Ectodermal cell (in vitro differentiated cells): Measurements from ENCODE around the gene SAP30L.

Source experiments
- H3K27ac ChIP-seq: 2 replicates; pipeline ENCODE4 v1.7.0; 2013; ENCODE audit warnings: mild to moderate bottlenecking, low read depth, low read length; ENCODE audit not compliant: insufficient read depth, poor library complexity, severe bottlenecking
- H3K27me3 ChIP-seq: 2 replicates; pipeline ENCODE4 v1.7.0; 2013; ENCODE audit warnings: mild to moderate bottlenecking, low read length; ENCODE audit not compliant: insufficient read depth, control insufficient read depth, poor library complexity, severe bottlenecking
- H3K36me3 ChIP-seq: one replicate; pipeline ENCODE4 v1.7.0; 2013; ENCODE audit warnings: low read length; ENCODE audit not compliant: control insufficient read depth, insufficient read depth
- H3K4me1 ChIP-seq: one replicate; pipeline ENCODE4 v1.7.0; 2013; ENCODE audit warnings: low read length; ENCODE audit not compliant: control insufficient read depth, insufficient read depth
- H3K4me3 ChIP-seq: 2 replicates; pipeline ENCODE4 v1.7.0; 2013; ENCODE audit warnings: low read depth, low read length, control low read depth; ENCODE audit not compliant: insufficient read depth
- H3K9me3 ChIP-seq: 2 replicates; pipeline ENCODE4 v1.7.0; 2013; ENCODE audit warnings: mild to moderate bottlenecking, low read length, moderate library complexity; ENCODE audit not compliant: control insufficient read depth
- WGBS, 2 experiments: methylation state at CpG; one replicate each; pipeline ENCODE4 v1.1.7; 2013; ENCODE audit warnings: missing lambda C conversion rate in 2 of 2; 5-methylcytosine and 5-hydroxymethylcytosine counted together

SAP30L gene

DNA sequence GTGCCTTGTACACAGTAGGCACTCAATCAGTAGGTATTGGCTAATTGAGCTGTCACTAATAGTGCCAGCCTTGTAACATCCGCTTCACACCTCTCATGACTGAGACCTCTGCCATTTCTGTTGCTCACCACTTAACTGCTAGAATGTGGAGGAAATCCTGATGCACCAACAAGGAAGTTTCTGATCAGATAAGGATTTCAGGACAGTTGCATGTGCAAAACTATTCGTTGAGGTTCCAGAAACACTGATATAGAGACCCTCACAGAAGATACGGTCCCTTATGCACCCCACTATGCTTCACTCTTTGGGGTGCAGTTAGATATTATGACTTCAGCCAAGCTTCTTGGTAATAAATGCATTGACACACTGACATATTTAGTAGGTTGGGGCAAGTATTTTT is 10.7 kb downstream of the SAP30L start:
- H3K36me3 ChIP-seq, result peaks cover 10% of the 10 kb centered on the region
- no peak overlapping the region for H3K27ac ChIP-seq

DNA sequence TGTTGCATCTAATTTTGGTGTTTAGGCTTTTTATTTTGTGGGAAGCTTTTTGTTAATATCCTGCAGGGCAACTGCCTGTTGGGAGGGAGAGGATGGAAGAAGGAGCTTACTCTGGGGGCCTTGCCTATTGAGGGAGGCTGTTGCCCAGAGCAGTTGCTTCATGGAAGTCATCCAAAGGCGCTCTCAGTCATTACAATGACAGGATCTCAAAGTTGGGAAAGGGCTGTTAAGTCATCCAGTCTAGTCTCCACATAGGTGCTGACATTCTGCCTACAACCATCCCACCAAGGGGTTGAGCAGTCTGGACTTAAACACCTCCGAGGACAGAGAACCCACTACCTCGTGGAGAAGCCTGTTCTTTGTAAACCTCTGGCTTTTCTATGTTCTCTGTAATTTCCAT is 13.2 kb downstream of the SAP30L start:
- 89 to 90% methylated on average over 3 of the region's 3 CpGs for WGBS, 2 experiments
- Histone ChIP-seq H3K27me3 (no peaks in the 10 kb centered on the region), H3K36me3 (peaks cover 7% of the 10 kb centered on the region), H3K9me3 (no peaks in the 10 kb centered on the region), H3K4me1 (no peaks in the 10 kb centered on the region), H3K4me3 (no peak overlapping the region), H3K27ac (no peak overlapping the region)

More for the DNA sequence above, 10.7 kb downstream of the SAP30L start:
- H3K9me3 ChIP-seq, result no peaks in the 10 kb centered on the region
- no peaks in the 10 kb centered on the region for H3K4me1 ChIP-seq
- no peak overlapping the region for H3K4me3 ChIP-seq
- WGBS, 2 experiments, result 95 to 98% methylated on average over 3 of the region's 3 CpGs
- H3K27me3 ChIP-seq, result no peaks in the 10 kb centered on the region

DNA sequence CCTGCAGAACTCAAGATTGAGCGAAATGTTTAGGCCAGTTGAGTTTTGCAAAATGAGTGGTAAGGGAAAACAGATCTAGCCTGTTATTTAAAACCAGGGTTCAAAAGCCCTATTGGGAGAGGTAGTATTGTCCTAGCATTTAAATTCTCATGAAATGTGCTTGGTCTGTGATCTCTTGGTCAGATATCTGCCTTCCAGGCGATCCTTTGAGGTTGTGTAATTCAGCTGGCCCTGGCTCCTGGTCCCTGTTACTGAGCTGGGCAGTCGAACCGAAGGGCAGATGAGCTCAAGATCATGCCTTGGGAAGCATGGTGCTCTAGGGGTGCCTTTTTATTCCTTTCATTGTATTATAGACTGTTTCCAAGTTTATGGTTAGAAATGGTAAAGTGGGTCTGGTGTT is 14.4 kb downstream of the SAP30L start:
- 91 to 98% methylated on average over 4 of the region's 4 CpGs for WGBS, 2 experiments
- H3K27ac ChIP-seq, result no peak overlapping the region
- no peak overlapping the region for H3K4me3 ChIP-seq
- peaks cover 3% of the 10 kb centered on the region for H3K27me3 ChIP-seq
- H3K9me3 ChIP-seq, result no peaks in the 10 kb centered on the region
- H3K4me1 ChIP-seq, result no peaks in the 10 kb centered on the region
- peaks cover 7% of the 10 kb centered on the region for H3K36me3 ChIP-seq

DNA sequence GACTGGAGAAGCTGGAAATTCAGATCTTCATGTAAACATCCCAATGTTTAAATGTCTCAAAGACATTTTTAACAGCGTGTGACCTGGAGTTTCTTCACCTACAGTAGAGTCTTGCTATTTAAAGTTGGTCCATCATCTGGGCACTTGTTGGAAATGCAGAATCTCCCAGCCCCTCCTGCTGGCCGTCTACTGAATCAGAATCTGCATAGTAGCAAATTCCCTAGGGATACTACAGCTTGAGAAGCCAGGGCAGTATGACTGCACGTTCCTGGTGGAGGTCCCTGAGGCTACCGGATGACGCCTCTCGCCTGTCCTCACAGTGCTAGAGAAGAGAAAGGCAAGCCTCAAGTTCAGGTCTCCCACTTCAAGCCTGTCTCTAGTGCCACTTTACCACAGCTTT is 15.7 kb downstream of the SAP30L start:
- H3K4me1 ChIP-seq, result no peaks in the 10 kb centered on the region
- H3K36me3 ChIP-seq, result peaks cover 2% of the 10 kb centered on the region
- H3K27ac ChIP-seq, result no peak overlapping the region
- no peaks in the 10 kb centered on the region for H3K9me3 ChIP-seq
- H3K4me3 ChIP-seq, result no peak overlapping the region
- 51 to 60% methylated on average over 6 of the region's 6 CpGs for WGBS, 2 experiments
- peaks cover 13% of the 10 kb centered on the region for H3K27me3 ChIP-seq

DNA sequence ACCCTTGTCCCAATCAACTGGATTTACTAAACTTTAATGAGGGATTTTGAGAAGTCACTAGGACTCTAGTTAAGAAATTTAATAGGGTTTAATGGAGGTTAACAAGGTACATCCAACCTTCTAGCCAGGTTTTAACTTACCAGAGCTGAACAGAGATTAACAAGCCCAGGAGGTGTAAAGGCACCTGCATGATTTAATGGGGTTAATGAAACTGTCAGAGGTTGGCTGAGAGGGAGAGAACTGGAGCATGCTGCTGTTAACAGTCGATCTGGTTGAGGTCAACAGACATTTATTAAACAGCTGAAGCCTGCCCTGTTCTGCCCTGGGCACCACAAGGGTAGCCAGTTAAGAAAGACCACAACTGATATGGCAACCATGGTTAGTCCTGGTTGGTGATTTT is 18.6 kb downstream of the SAP30L start:
- Histone ChIP-seq H3K4me3 (no peak overlapping the region), H3K36me3 (no peaks in the 10 kb centered on the region), H3K9me3 (no peaks in the 10 kb centered on the region), H3K4me1 (no peaks in the 10 kb centered on the region), H3K27me3 (peaks cover 34% of the 10 kb centered on the region), H3K27ac (no peak overlapping the region)
- WGBS, 2 experiments, result 80 to 81% methylated on average over 1 of the region's 1 CpG

DNA sequence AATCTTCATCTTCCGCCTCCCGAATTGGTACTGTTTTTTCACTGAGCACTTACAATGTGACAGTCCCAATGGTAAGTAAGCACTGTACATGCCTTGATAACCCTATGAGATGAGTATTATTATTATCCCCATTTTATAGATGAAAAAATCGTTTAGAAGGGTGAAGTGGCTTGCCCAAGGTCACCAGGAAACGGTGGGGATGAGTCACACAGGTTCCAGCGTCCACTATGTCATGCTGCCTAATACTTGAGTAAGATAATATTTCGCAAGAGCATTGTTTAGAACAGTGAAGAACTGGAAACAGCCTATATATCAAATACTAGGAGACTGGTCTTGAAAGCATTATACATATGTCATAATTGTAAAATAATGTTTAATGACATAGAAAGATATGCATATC is 19.4 kb downstream of the SAP30L start:
- no peaks in the 10 kb centered on the region for H3K36me3 ChIP-seq
- no peaks in the 10 kb centered on the region for H3K4me1 ChIP-seq
- H3K27ac ChIP-seq, result no peak overlapping the region
- no peak overlapping the region for H3K4me3 ChIP-seq
- H3K9me3 ChIP-seq, result no peaks in the 10 kb centered on the region
- 85 to 89% methylated on average over 5 to 6 of the region's 6 CpGs for WGBS, 2 experiments
- peaks cover 42% of the 10 kb centered on the region for H3K27me3 ChIP-seq

DNA sequence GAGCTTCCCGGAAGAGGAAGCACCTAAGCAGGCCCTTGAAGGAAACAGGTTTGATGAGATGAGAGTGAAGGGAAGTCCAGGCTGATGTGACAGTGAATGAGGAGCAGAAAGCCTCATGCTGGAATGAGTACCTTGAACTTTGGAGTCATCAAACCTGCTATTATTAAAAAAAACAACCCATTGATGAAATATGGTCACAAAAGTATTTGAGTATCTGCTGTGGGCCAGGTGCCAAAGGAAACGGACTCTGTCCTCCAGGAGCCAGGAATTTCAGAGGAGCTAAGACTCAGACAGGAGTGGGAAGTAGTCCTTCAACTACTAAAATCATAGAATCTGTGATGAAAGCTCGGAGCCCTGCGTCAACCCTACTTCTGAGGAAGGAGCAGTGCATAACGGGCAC is 20.4 kb downstream of the SAP30L start:
- H3K36me3 ChIP-seq, result no peaks in the 10 kb centered on the region
- H3K27me3 ChIP-seq, result peaks cover 52% of the 10 kb centered on the region
- H3K4me1 ChIP-seq, result no peaks in the 10 kb centered on the region
- no peak overlapping the region for H3K4me3 ChIP-seq
- 80 to 82% methylated on average over 5 of the region's 5 CpGs for WGBS, 2 experiments
- no peak overlapping the region for H3K27ac ChIP-seq
- no peaks in the 10 kb centered on the region for H3K9me3 ChIP-seq

DNA sequence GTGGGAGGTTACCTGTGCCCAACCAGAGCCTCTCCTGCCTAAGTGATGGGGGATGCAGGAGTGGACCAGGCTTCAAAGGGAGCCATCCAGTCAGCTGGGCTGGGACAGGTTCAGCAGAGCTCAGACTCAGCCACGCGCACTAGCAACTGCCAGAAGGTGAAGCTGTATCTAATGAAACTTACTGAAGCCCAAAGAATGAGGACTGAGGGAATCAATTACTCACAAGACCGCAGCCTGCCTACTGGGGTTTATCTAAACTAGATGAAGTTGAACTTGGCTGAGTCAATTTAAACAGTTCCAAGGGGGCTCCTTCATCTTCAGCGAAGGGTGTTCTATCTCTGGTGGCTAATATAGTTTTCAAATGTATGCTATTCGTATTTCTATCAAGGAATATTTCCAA is 20.9 kb downstream of the SAP30L start:
- no peaks in the 10 kb centered on the region for H3K9me3 ChIP-seq
- peaks cover 57% of the 10 kb centered on the region for H3K27me3 ChIP-seq
- no peaks in the 10 kb centered on the region for H3K4me1 ChIP-seq
- no peaks in the 10 kb centered on the region for H3K36me3 ChIP-seq
- 80 to 84% methylated on average over 5 of the region's 5 CpGs for WGBS, 2 experiments
- H3K4me3 ChIP-seq, result no peak overlapping the region
- H3K27ac ChIP-seq, result no peak overlapping the region

DNA sequence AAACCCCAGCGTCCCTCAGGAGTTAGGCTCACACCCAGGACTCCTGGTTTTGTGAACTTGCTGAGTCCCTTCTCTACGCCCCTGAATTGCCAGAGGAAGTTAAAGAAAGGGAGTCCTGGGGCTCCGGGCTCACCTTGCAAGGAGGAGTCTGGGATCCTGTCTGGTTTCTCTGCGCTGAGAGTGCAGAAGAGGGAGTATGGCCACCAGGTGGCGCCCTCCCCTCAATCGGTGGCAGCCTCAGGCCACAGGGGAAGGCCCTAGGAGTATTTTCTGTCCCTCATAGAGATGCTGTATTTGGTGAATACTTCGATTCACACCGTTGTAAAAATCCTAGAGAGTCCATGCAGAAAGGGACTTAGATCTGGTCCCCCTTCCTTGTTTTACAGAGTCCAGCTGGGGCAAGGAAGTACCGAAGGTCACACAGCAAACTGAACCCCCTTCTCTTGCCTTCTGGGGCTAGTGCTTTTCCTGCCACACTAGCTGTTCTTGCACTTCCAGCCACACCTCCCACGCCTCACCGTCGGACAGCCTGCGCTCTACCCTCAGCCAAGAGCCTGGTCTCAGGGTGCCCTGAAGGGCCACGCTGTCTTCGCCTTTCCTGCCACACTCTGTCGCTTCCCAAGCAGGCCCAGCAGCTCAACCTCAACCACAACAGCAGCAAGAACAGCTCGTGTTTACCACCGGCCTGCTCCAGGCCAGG is 22.0 kb downstream of the SAP30L start:
- H3K4me3 ChIP-seq, result no peak overlapping the region
- no peaks in the 10 kb centered on the region for H3K9me3 ChIP-seq
- no peaks in the 10 kb centered on the region for H3K4me1 ChIP-seq
- peaks cover 68% of the 10 kb centered on the region for H3K27me3 ChIP-seq
- no peaks in the 10 kb centered on the region for H3K36me3 ChIP-seq
- WGBS, 2 experiments, result 33 to 38% methylated on average over 18 of the region's 18 CpGs
- H3K27ac ChIP-seq, result no peak overlapping the region

DNA sequence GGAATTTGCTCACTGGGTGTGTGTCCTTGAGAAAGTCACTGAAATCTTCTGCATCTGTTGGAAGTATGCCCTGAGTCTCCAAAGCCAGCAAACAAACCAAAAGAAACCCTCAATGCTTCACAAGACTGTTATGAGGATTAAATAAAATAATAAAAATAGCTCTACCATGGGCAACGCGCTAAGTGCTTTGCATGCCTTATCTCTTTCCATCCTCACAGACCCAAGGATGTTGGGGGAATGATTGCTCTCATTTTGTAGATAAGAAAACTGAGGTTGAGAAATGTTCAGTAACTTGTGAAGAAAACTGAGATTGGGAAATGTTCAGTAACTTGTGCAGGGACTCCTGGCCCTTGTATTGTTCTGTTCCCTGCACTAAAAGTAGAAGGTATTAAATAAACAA is 24.3 kb downstream of the SAP30L start:
- no peaks in the 10 kb centered on the region for H3K9me3 ChIP-seq
- peaks cover 88% of the 10 kb centered on the region for H3K27me3 ChIP-seq
- H3K36me3 ChIP-seq, result no peaks in the 10 kb centered on the region
- no peak overlapping the region for H3K27ac ChIP-seq
- no peak overlapping the region for H3K4me3 ChIP-seq
- 44 to 60% methylated on average over 2 of the region's 2 CpGs for WGBS, 2 experiments
- H3K4me1 ChIP-seq, result peaks cover 6% of the 10 kb centered on the region
